Measurements from ENCODE around the gene SMARCD3. TPM values are rescaled to one million over a fixed set of nuclear protein-coding genes. Genes with fewer than 3 reads are reported as not detected.

SMARCD3 gene
- total and polyA plus RNA-seq, 9 of the 15 experiments (the other 6 are each of a cell fraction or from before 2014, with no cell fraction given) = 0.43 to 3.6 (median 2.6) TPM

DNA sequence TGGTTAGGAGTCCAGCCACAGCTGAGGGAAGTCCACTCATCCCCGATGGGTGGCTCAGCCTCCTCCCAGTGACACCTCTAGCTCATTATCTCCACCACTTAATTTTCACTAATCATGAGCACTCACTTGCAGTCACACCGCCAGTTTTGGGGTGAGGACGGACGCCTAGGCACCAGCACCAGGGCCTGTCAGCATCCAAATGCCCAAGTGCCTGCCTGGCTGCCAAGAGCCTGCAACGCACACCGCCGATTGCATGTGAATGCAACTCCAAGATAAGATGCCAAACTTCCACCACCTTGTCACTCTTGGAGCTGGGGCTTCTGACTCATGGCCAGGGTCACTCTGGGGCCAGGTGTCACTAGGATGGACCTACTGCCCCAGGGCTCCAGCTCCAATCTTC is 24.4 kb upstream of the SMARCD3 start:
- BruUV-seq (replicated peaks) = no TSS peak
- peaks cover 19 to 88% of the 10 kb centered on the region in 2 experiments; a peak in 4 of 5 replicates for H3K27me3 ChIP-seq (ENCODE audit: control insufficient read depth in 2 of 2, insufficient read depth in 2 of 2, low read length in 2 of 2)
- H3K4me3 ChIP-seq = no peak overlapping the region
- CTCF ChIA-PET (ENCODE audit: low intra/inter-chr PET ratio) = no interaction called here
- peak; percentile 4; the same call in 1 of the 3 replicates for ATAC-seq
- DNase-seq (ENCODE audit: extremely low read depth in 1 of 4, low spot score in 3 of 4) = peak in 2 of 4 experiments; percentile 42 to 62
- no peak overlapping the region for H3K27ac ChIP-seq (ENCODE audit: extremely low read depth, low read depth, low read length)
- peaks cover 6% of the 10 kb centered on the region for H3K9me1 ChIP-seq (ENCODE audit: control insufficient read depth, insufficient read depth, low read length)
- peaks cover 11 to 44% of the 10 kb centered on the region in 2 experiments; a peak in 4 of 5 replicates for H3K4me1 ChIP-seq (replicated peaks in 1 of 2; ENCODE audit: control insufficient read depth in 2 of 2, insufficient read depth in 2 of 2, low read length in 2 of 2)
- peaks cover 17% of the 10 kb centered on the region for H4K20me1 ChIP-seq (replicated peaks; ENCODE audit: control insufficient read depth, insufficient read depth, low read length)
- no peaks in the 10 kb centered on the region for H3K36me3 ChIP-seq (ENCODE audit: control insufficient read depth, insufficient read depth, low read length)
- H3K4me2 ChIP-seq (ENCODE audit: insufficient read depth, low read length) = no peak overlapping the region
- intact Hi-C loops (cut with micrococcal nuclease) (loop anchor here (2.0 kb wide), 1 partner anchor 30 kb away; no protein-coding TSS in a partner anchor), in situ Hi-C loops (cut with MboI) (no loop called here)
- POLR2A ChIA-PET = interaction anchor here (0.5 to 0.6 kb wide), 2 partner anchors 73 to 114 kb away, joined by 4 read pairs; no protein-coding TSS in a partner anchor
- H3K9me3 ChIP-seq (replicated peaks; ENCODE audit: control insufficient read depth, insufficient read depth, low read depth, low read length) = no peaks in the 10 kb centered on the region
- H3K9ac ChIP-seq (ENCODE audit: insufficient read depth in 1 of 2, low read depth in 2 of 2, low read length in 2 of 2) = peak overlapping the region in 1 of 2 experiments; percentile 58; a peak in 2 of 4 replicates
- no peaks in the 10 kb centered on the region for H3K79me2 ChIP-seq (ENCODE audit: control insufficient read depth, insufficient read depth, low read length)
- peak; percentile 67 for FAIRE-seq
- WGBS (ENCODE audit: insufficient coverage, low coverage, missing lambda C conversion rate) = 3% methylated on average over 7 of the region's 7 CpGs
- no peak overlapping the region for H2AFZ ChIP-seq (ENCODE audit: low read depth, low read length)
- TF ChIP-seq, protein P1, sequence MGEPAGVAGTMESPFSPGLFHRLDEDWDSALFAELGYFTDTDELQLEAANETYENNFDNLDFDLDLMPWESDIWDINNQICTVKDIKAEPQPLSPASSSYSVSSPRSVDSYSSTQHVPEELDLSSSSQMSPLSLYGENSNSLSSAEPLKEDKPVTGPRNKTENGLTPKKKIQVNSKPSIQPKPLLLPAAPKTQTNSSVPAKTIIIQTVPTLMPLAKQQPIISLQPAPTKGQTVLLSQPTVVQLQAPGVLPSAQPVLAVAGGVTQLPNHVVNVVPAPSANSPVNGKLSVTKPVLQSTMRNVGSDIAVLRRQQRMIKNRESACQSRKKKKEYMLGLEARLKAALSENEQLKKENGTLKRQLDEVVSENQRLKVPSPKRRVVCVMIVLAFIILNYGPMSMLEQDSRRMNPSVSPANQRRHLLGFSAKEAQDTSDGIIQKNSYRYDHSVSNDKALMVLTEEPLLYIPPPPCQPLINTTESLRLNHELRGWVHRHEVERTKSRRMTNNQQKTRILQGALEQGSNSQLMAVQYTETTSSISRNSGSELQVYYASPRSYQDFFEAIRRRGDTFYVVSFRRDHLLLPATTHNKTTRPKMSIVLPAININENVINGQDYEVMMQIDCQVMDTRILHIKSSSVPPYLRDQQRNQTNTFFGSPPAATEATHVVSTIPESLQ (CRISPR knock-in tag; IDR thresholded peaks at IDR 0.05) = no peak
- TF ChIP-seq ELF1 (tag; IDR thresholded peaks at IDR 0.05) (no peak), NCOR1 (IDR thresholded peaks at IDR 0.05) (no peak), NFIC (IDR thresholded peaks at IDR 0.05) (peak; percentile 34; the same call in 1 of the 2 replicates), TEAD4 (IDR thresholded peaks at IDR 0.05; ENCODE audit: low read length) (peak; percentile 77), TEAD4 (CRISPR knock-in tag; IDR thresholded peaks at IDR 0.05; ENCODE audit: borderline replicate concordance) (no peak), ZNF165 (CRISPR knock-in tag; IDR thresholded peaks at IDR 0.05; ENCODE audit: borderline replicate concordance) (no peak), PYGO2 (tag; IDR thresholded peaks at IDR 0.05) (no peak), CUX1 (CRISPR knock-in tag; IDR thresholded peaks at IDR 0.05) (no peak), ZNF77 (CRISPR knock-in tag; IDR thresholded peaks at IDR 0.05) (no peak), HIVEP1 (CRISPR knock-in tag; IDR thresholded peaks at IDR 0.05) (no peak), POU5F1 (IDR thresholded peaks at IDR 0.05; ENCODE audit: borderline replicate concordance, low read depth, low read length, partially characterized antibody) (no peak), SNIP1 (IDR thresholded peaks at IDR 0.05; ENCODE audit: low read depth) (no peak), TRIM24 (IDR thresholded peaks at IDR 0.05) (peak; percentile 21 to 45; a peak in 1 of 4 replicates), CHCHD3 (CRISPR knock-in tag; IDR thresholded peaks at IDR 0.05) (no peak), GTF2E2 (tag; IDR thresholded peaks at IDR 0.05) (no peak), ZC3H4 (CRISPR knock-in tag; IDR thresholded peaks at IDR 0.05; ENCODE audit: borderline replicate concordance) (no peak)

Measured in K562 (cell line).